MV-4-11 (cell line): ENCODE results near the gene RTTN.
A peak's percentile ranks its signal among the peaks of the same experiment; 100 is the strongest.

Experiments
- DNase-seq: peaks from one replicate; lab custom pipeline; 2025; lab: John Stamatoyannopoulos, UW

The RTTN gene

DNA sequence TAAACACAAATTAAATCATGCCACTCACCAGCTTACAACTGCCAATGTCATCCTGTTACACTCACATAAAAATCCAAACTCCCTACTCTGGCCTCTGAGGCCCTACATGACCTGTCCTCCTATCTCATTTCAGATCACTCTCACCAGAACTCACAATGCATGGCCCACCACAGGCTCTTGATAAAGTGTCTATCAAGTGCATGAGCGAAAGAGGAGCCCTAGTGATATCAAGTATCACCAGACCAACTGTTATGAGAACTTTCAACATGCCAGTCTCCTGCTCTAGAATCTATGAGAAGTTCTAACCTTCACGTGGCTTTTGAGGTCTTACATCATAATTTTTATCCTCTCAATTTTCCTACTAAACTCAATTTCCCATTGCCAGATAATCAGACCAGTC, 181.4 kb downstream of the RTTN start:
- DNase-seq = no peak

DNA sequence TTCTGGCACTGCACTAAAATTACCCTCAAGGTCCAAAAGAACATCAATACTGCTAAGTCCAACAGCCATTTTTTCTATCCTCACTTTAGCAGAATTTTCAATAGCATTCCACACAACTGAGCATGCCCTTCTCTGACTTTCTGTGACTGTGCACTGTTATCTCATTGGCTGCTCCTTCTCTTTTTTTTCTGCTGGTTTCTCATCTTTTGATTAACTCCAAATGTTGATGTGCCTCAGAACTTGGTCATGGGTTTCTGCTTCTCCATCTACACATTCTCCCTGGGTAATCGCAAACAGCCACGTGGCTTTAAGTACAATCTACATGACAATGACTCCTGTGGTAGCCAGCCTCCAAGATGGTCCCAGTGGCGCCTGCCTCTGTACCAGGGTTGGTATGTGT, 182.9 kb downstream of the RTTN start:
- DNase-seq = no peak

DNA sequence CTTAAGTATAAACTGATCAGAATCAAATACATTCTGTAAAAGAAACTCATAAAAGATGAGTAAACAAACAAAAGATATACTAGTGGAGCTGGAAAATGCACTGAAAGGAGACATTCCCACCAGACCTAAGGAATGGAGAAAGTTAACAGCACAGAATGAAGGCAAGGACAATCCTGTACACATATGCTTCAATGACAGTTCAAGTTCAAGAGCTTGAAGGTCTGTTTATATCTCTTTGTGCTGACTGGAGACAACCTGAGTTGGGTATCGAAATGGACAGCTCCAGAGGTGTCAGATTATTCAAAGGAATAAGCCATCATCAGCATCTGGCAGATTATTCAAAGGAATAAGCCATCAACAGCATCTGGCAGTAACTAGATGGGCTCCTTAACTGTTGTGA, 184.0 kb downstream of the RTTN start:
- no peak for DNase-seq

DNA sequence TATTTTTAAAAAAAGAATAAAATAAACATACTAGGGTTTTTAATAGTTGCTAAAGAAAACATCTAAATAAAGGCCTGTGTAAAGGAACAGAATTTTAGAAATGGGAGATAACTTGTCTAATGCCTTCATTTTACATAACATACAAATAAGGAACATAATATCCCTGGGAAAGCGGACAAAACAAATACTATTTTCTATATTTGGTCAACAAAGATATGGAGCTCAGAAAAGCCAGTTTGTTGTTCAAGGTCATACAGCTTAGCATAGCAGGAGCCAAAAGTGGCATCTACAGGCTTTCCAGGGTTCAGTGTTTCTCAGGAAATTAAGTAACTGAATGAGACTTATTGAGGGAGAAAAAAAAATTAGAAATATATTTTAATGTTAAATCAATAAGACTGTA, 184.4 kb downstream of the RTTN start:
- no peak for DNase-seq

DNA sequence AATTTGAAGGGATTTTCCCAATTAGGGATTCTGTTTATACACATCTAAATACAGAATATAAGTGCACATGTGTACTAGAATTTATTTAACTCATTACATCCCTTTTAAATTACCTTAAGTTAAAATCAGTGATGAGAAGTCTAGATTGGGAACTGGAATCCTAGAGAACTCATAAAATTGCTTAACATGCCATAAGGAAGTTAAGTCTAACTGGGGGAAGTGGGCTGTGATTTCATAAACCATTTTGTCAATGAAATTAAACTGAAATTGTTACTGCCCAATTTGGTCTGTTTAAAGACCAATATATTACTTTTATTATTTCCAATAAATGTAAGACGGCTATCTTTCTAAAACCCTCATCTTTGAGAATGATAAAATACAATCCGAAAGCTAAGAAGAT, 185.5 kb downstream of the RTTN start:
- DNase-seq = no peak

DNA sequence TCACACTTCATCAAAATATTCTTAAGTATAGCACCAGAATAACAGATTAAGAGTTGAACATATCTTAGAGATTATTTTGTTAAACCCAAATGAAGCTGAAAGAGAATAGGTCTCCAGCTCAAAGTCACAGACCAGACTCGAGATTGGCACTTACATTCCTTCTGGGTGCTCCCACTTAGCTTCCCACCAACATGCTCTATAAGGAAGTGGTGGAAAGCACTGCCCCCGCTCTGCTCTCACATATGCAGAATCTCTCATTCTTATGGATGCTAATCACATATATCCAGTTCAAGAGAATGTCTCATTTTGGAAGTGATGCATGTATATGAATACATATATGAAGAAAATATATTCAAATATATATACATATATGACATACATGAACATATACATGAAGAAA, 186.4 kb downstream of the RTTN start:
- DNase-seq = no peak

DNA sequence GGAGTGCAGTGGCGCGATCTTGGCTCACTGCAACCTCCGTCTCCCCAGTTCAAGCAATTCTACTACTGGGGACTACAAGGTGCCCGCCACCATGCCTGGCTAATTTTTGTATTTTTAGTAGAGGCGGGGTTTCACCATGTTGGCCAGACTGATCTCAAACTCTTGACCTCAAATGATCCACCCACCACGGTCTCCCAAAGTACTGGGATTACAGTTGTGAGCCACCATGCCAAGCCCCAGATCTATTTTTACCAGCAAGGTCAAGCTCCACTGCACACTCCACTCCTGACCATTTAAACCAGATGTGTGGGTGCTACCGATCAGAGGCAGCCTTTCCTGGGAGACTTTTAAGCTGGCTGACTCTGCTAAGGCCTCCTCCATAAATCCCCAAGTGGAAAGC, 190.4 kb downstream of the RTTN start:
- no peak for DNase-seq

DNA sequence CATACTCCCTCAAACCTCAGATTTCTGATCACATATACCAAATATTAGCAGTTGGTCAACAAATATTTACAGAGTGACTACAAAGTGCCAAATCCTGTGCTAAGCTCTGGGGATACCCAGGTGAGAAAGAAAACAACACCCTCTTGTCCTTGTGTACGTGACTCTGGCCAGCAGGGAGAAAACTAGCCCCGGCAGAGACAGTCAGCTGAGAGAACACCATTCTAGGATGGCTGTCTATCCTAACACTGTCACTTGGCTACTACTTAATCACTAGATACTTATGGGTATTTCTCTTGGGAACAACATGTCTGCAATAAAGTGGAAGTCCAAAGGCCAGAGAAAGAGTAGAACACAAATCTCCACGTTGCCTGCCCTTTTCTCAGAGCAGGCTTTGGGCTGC, 199.9 kb downstream of the RTTN start:
- DNase-seq = no peak

DNA sequence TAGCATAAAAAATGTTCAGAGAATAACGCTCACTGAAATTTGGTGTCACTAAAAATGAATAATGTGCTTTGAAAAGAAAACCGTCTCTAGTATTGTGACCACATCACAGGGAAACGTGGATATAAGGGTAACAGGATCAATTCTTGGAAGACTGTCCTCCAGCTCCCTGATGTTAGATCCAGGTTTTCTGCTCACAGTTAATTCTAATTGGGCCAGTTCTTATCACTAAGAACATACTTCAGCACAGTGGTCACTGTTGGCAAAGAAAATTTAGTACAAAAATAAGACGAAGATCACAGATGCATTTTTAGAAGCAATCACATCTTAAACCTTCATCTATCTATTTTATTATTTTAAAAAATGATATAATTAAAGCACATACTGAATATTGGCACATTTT, 200.8 kb downstream of the RTTN start:
- DNase-seq = no peak

DNA sequence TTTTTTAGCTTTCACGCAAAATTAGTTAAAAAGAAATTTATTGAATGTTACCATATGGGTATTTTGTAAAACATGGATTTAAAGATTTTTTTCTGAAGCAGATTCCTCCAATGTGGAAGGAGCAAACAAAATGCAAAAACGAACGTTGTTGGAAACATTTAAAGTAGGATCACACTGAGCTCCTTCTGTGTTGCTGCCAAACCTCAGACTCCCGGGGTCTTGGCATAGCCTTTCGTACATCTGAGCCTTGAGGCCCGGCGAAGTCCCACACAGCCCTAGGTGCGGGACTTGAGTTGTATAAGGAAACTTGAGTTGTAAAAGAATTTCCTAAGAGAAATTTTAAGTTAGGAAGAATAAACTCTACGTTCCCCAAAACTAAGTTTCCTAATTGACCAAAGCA, 205.8 kb downstream of the RTTN start:
- no peak for DNase-seq

DNA sequence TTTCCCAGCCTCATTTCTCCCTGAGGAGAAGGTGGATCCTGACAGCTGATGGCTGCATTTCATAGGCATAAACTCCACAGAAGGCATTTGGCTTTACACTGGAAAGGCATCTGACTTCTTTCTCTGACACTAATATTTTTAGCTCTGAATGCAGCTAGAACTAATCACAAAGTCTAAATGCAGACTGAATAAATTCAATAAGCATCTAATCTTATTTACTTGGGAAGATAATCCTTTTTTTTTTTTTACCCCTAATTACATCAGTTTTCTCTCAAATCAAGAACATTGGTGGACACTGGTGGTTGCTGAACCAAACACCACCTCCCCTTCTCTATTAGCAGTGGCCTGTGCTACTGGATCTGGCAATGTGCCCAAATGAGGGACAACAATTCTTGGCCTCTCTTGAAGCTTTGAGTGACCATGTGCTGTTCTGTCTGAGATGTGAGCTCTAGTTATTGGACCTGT, 206.9 kb downstream of the RTTN start:
- DNase-seq = no peak

DNA sequence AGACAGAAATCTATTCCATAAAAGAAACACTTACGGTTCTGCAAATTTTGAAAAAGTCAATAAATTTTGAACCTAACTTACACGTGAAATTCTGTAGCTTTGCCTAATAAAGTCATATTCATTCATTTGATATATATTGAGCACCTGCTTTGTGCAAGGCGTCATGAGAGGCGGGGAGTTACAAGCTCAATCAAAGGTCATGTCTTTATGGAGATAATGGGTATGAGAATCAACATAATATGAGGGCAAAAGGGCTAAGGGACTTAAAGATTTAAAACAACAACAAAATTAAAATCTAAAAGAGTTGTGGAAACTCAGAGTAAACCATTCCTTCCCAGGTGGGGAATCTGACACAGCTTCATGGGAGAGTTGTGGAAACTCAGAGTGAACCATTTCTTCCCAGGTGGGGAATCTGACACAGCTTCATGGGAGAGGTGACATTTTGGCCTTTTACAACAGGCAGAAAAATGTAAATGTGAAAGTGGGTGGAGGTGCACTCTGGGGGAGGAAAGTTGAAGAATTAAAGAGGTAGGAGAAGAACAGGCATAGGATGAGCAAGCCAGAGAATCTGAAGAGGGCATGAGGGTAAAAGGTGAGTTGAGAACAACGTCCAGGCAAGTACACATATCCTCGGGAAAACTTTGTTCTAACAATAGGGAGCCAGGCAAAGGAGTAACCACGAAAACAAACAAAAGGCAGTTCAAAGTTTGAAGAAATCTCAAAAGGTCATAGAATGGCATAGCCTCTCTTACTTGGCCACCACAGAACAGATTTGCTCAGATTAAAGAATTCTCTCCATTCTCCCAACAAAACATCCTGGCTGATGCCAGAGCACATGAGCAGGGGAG, 208.3 kb downstream of the RTTN start:
- no peak for DNase-seq

DNA sequence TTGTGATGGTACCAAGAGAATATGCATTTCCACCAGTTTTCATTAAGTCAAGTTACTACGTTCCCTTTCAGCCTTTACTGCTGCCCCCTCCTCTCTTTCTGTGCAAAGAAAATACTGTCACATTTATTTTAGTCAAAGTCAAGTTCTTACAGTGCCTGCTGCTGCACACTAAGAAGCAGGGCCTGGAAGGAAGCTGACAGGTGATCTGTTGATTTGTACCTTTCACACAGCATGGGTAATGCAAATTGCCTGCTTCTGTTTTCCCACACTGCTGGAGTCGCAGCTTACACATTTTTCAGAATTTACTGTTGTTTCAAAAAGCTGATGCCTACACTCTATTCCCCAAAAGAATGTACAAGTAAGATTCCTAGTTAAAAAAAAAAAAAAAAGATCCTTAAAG, 209.1 kb downstream of the RTTN start:
- DNase-seq = no peak

DNA sequence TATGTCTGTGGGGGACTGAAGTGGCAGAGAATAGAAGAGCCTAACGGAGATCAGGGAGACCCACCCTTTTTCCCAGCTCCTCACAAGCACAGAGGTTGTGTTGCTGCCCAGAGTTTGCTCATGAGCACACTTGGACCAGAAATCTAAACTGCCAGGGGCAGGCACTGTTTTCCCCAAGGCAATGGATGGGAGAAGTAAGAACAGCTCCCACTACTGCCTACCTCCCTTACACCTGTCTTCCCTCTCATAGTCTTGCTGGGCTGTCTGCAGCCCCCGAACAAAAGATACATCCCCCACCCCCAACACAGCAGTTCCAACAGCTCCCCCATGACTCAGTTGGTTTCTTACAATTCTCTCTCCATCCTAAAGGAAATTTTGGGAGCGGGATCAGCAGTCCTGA, 209.7 kb downstream of the RTTN start:
- DNase-seq = no peak

DNA sequence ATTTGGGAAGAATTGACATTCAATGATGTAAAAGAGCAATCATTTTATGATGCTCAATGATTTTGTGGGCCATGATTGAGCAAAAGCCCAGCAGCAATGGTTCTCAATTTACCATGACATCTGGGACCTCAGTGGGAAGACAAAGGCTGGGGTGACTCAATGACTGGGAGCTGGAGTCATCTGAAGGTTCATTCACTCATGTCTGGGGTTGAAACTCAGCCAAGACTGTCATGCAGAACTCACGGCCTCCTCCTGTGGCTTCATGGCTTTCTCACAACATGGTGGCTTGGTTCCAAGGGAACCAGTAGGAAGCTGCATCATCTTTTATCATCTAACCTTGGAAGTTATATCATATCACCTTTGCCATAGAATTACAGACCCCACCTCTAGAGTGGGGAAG, 212.7 kb downstream of the RTTN start:
- no peak for DNase-seq

DNA sequence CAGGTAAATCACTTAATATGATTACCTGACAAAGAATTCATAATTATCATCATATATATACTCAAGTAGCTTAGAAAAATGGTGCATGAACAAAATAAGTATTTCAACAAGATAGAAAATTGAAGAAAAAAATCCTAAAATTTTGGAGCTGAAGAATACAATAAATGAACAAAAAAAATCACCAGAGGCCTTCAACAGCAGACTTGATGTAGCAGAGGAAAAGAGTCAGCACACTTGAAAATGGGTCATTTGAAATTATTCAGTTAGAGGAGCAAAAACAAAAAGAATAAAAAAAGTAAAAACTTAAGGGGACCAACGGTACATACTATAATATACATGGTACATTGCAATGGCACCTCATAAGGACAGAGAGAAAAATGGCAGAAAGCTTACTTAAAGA, 217.6 kb downstream of the RTTN start:
- DNase-seq = no peak

DNA sequence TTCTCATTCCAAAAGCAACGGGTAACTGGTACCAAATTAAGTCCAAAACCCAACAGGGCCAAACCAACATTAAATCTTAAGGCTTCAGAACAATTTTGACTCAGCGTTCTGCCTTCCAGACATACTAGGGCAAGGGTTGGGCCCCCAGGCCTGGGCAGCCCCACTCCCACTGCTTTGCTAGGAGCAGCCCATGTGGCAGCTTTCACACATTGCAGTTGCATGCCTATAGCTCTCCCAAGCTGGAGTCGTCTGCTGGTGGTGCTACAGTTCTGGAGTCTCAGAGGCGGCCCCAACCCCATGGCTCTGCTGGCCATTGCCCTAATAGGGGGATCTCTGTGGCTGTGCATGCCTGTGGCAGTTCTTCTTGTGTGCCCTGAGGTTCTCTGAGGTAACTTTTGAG, 220.2 kb downstream of the RTTN start:
- DNase-seq = no peak

DNA sequence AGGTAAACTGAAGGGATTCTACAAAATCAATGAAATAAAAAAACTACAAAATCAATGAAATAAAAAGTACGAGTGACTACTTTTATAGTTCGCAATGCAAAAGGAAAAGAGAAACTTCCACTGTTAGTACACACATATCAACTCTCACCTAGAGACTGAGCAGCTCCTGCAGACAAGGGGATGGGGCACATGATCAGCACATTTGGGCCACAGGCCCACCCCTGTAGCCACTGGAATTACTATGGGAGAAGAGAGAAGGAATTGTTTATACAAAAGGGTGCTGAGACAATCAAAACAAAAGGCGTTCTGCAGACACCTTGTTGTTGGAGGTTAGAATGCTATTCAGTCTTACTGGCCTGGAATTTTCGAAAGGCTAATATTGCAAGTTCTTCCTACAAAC, 223.1 kb downstream of the RTTN start:
- no peak for DNase-seq

DNA sequence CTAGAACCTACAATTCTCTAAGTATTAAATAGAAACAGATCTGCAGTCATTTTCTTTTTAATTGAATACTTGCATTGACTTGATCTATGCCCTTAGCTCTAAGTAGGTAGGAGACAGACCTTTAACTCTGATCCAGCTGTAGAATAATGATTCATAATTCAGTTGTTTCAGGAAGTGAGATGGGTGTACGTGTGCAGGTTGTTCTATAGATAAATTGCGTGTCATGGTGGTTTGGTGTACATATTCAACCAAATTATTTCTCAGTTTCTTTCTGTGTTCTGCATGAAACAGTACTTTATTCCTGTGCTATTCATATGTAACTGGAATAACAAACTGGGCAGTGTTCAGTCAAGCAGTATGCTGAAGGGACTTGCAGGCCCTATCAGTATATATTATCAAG, 223.5 kb downstream of the RTTN start:
- no peak for DNase-seq

DNA sequence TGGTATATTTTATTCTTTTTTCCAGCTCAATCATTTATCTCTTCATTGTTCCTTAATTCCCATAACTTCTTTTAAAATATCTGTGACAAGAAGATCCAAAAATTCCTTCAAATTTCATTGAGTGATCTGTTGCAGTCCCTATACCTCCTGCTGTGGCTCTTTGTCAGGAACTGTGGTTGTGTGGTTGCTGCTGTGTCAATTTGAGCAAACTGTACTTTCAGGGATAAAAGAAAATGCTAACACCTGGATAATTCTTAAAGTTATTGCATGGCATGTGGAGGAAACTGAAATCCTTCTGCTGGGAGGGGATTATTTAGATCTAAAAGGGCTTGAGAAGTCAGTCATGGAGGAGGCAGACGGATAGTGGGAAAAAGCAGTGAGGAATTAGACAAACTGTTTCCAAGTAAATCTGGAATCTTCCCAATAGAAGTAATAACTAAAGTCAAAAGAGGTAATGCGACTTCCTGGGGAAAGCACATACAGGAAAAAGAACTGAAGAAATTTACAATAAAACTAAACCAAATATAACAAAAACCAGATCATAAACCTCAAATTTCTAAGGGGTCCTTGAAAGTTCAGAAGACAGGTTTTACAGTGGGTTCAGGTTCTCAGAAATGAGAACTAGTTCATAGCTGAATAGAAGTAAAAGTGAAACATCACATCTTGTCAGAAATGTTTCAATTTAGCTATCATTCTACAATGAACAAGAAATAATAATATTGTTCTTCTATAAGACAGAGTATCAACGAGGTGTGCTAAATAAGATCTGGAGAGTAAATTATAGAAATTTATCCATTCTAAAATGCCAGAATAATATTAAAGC, 224.3 kb downstream of the RTTN start:
- no peak for DNase-seq

DNA sequence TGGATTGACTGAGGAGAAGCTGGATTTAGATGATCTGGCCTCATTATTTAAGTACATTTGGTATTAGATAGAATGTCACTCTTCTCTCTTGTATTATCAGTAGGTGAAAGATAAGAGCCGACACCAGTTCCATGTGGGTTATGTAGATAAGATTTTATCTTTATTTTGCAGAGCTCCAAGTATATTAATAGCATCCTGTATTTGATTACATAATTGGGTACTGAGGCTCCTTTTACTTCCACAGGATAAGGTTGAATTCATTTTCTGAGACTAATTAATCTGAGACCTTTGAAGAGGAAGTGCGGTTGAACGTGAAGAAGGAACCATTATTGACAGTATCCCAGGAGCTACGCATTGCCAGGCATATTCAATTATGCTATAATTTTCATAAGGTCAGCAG, 225.0 kb downstream of the RTTN start:
- DNase-seq = no peak

DNA sequence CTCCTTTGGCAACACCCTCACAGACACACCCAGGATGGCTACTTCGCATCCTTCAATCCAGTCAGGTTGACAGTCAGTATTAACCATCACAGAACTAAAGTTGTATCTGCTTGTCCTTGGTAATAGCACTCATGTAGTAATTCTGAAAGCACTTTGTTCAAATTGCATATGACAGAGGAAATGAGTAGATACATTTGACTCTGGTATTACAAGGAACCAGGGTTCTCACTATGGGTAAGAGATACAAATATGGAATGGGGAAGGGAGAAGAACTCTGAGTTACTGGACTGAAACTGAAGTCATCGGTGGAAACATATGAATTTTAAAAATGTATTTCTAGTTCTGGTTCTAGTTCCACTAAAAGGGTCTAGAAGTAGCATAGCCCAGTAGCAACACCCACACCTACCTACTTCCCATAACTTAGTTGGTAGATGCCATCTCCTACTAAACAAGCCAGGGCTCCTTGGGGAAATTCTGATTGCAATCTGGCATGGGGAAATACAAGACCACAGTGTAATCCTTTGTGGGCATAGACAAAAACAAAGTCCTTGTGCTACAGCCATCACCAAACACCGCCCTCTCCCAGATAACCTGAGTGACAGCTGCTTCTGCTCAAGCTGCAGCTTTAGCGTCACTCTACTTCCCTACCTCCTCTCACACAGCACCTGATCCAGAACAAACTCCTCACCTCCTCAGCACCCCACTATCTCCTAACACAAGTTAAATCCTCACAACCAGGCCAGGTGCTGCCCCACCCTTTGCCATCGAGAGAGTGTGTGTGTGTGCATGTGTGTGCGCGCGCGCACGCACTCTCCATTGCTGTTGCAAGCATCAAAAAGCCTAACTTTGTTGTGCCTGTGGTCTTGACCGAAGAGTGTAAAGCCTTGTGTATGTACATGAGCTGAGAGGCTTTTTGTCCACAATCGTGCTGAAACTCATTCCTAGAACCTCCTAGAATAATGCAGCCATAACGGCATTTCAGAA, 226.5 kb downstream of the RTTN start:
- DNase-seq = peak; percentile 71
